Measurements from ENCODE around the gene AJAP1.
"Not testable (repeated sequence)": the region's sequence is repeated elsewhere in the genome, so short reads cannot be mapped to it uniquely, and the experiment has no call there.

Gene AJAP1

GRCh38 chr1:4615138-4615470, 39.3 kb upstream of the AJAP1 start:
- DNase-seq (ENCODE audit: low spot score): no peak
- no peak for TF ChIP-seq CTCF (IDR thresholded peaks at IDR 0.05; ENCODE audit: extremely low read depth, missing control alignments)

- no peak for DNase-seq (ENCODE audit: low spot score)
- no peak for TF ChIP-seq CTCF (IDR thresholded peaks at IDR 0.05; ENCODE audit: extremely low read depth, missing control alignments)
Observed at GRCh38 chr1:4615501-4615900, 38.9 kb upstream of the AJAP1 start.

GRCh38 chr1:4616831-4617465, 37.5 kb upstream of the AJAP1 start:
- no peak for TF ChIP-seq CTCF (IDR thresholded peaks at IDR 0.05; ENCODE audit: extremely low read depth, missing control alignments)
- no peak for DNase-seq (ENCODE audit: low spot score)

GRCh38 chr1:4617506-4617905, 36.9 kb upstream of the AJAP1 start:
- TF ChIP-seq CTCF (IDR thresholded peaks at IDR 0.05; ENCODE audit: extremely low read depth, missing control alignments): no peak
- no peak for DNase-seq (ENCODE audit: low spot score)

GRCh38 chr1:4618827-4619226, 35.6 kb upstream of the AJAP1 start:
- DNase-seq (ENCODE audit: low spot score): not testable (repeated sequence)

- TF ChIP-seq CTCF (IDR thresholded peaks at IDR 0.05; ENCODE audit: extremely low read depth, missing control alignments): no peak
- no peak for DNase-seq (ENCODE audit: low spot score)
Observed at GRCh38 chr1:4621646-4622045, 32.8 kb upstream of the AJAP1 start.

- DNase-seq (ENCODE audit: low spot score): no peak
- no peak for TF ChIP-seq CTCF (IDR thresholded peaks at IDR 0.05; ENCODE audit: extremely low read depth, missing control alignments)
Observed at GRCh38 chr1:4622821-4623220, 31.6 kb upstream of the AJAP1 start.

GRCh38 chr1:4624141-4624715, 30.2 kb upstream of the AJAP1 start:
- TF ChIP-seq CTCF (IDR thresholded peaks at IDR 0.05; ENCODE audit: extremely low read depth, missing control alignments): no peak
- no peak for DNase-seq (ENCODE audit: low spot score)

All from GM20000 (cell line).